Measurements from ENCODE around the gene ABCC8.
"Not testable (repeated sequence)": the region's sequence is repeated elsewhere in the genome, so short reads cannot be mapped to it uniquely, and the experiment has no call there.

ABCC8 gene

DNA sequence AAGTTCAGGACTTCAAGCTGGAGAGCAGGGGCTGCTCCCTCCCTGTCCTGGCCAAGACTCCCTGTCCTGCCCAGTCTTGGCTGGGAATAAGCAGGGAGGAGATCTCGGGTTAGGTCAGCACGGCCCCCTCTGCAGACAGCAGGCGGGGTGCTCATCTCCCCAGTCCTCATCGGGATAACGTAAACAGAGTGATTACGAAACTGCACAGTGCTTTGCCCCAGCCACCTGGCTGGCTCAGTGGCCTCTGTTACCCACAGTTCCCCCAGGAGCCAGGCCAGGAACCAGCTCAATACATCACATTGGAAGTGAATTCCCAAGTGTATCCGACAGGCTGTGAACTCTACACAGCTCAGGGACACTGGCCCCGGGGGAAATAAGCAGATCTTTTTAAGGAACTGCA is 45.5 kb downstream of the ABCC8 start:
- DNase-seq (ENCODE audit: low read depth in 2 of 3, low spot score in 2 of 3) = no peak

DNA sequence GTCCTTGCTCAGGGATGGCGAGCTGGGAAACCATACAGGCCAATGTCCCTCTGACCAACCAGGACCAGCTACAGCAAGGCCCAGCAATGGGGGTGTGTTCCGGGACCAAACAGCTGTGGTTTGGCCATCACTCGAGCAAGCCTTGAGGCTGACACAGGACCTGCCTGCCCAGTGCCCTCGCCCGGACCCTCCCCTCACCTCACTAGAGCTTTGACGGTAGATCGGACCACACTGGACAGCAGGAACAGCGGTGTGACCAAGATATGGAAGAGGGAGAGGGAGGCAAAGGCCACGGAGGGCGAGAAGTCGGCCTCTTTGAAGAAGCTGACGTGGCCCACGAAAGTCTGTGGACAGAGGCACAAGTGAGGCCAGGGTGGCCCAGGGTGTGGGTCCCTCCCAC is 46.0 kb downstream of the ABCC8 start:
- DNase-seq (ENCODE audit: low read depth in 2 of 3, low spot score in 2 of 3) = no peak

DNA sequence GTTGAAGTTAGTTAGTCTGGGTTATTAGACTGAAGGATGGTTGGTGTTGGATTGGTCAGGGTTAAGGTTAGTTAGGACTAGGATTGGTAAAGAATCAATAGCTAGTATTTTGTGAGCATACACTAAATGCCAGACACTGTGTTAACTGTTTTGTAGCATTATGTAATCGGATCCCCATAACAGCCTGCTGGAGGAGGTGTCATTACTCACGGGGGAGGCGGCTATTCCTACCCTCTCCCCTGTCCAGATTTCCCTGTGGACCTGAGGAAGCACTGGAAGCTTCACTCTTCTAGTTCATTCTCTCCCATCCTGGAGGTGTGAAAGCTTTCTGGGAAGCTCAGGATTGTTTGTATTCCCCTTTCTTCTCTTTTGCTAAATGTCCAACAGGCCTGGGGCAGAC is 47.7 kb downstream of the ABCC8 start:
- no peak for DNase-seq (ENCODE audit: low read depth in 2 of 3, low spot score in 2 of 3)

DNA sequence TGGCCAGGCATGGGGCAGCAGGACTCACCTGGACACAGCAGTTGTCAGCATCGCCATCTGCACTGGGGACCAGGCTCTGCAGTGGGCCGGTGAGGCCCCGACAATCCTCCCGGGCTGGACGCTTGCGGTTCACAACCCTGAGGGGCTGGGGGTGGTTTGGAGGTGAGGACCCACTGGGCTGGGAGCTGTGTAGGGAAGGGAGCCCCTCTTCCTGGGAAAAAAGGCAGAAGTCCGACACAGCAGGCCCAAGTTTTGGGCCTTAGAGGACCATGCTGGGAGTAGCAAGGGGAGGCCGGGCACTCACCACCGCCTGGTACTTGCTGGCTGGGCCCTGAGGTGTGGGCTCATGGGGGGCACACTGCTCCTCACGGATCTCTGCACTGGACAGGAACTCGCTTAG is 48.4 kb downstream of the ABCC8 start:
- no peak for DNase-seq (ENCODE audit: low read depth in 2 of 3, low spot score in 2 of 3)

DNA sequence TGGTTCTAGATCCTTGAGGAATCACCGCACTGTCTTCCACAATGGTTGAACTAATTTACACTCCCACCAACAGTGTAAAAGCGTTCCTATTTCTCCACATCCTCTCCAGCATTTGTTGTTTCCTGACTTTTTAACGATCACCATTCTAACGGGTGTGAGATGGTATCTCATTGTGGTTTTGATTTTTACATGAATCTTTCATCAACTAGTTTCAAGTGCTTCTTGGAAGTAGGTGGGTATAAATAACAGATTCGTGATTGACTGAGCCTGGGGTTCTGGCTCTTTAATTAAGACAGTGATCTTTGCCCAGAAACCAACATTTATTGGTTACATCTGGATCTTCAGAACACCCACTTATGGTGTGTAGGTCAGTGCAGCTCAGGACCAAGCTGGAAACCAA is 50.4 kb downstream of the ABCC8 start:
- DNase-seq (ENCODE audit: low read depth in 2 of 3, low spot score in 2 of 3) = not testable (repeated sequence)

DNA sequence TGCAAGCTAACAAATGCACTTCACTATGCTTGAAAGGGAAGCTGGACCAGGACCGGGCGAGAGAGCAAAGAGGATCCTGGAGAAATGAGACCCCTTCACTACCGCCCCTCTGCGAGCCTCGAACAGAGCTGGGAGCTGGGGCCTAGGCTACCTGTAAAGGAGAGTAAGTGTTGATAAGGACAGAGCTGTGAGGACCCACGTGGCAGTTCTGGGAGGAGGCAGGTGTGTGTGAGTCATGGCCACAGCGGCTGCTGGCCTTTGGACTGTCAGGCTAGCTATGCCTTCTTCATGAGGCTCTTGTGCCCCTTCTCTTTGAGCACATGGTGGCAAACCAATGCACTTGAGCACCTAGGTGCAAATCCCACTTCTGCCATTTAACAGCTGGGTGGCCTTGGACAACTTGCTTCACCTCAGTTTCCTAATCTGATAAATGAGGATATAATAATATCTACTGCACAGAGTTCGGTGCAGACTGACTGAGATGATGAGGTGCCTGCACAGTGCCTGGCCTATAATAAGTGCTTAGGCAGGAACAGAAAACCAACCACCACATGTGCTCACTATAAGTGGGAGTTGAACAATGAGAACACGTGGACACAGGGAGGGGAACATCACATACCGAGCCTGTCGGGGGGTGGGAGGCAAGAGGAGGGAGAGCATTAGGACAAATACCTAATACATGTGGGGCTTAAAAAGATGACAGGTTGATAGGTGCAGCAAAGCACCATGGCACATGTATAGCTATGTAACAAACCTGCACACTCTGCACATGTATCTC is 52.9 kb downstream of the ABCC8 start:
- no peak for DNase-seq (ENCODE audit: low read depth in 2 of 3, low spot score in 2 of 3)

DNA sequence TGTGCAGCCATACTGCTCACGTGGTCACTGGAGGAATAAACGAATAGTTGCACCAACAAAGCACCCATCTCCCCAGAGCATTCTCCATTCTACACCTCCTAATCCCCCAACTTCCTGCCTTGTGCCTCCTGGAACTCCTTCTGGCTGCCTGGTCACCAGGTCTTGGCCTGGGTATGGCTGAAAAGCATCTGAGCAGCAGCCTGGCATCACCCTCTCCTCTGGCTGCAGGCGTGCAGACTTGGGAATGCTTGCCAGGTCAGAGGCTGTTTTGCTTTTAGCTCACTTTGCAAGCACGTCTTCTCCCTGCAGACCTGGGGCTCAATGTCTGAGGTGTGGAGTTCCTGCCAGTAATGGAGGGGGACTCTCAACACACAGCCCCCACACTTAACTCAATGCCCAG is 54.9 kb downstream of the ABCC8 start:
- no peak for DNase-seq (ENCODE audit: low read depth in 2 of 3, low spot score in 2 of 3)

DNA sequence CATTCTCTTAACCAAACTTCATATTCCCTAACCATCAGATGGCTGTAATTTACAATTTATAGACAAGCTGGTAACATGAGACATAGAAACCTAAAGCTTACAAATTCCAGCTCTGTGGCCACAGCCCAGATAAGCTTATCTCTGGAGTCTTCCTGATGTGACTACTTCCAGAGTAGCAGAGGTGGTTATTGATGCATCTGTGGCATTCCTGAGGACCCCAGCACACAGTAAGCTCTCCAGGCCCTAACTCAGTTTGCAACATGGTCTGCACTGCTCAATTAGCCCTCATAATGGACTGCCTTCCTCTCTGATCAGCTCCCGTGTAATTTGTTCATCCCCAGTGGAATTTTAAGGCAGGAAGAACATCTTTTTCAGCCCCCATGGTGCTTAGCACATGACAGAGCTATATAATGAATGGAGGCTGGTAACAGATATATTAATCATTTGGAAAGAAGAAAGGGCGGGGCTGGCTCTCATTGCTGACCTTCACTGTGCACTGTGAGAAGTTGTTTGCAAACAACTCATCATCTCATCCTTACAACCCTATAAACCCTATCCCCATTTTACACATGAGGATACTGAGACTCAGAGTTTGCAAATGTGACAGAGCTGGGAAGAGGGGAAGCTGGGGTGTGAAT is 58.1 kb downstream of the ABCC8 start:
- DNase-seq (ENCODE audit: low read depth in 2 of 3, low spot score in 2 of 3) = no peak

DNA sequence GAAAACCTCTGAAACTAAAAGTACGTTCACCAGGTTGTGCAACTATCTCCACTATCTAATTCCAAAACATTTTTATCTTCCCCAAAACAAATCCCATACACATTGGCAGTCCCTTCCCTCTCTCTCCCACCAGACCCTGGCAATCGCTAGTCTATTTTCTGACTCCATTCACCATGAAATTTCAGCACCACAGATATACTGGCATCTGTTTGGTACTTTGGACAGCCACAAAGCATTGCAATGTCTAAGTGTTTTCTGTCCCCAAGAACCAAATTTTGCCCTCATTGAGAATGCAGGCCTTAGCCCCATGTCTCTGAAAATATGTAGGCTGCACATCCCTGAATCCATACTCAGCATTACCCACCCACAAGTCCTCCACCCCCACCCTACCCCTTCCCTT is 60.2 kb downstream of the ABCC8 start:
- DNase-seq (ENCODE audit: low read depth in 2 of 3, low spot score in 2 of 3) = no peak

DNA sequence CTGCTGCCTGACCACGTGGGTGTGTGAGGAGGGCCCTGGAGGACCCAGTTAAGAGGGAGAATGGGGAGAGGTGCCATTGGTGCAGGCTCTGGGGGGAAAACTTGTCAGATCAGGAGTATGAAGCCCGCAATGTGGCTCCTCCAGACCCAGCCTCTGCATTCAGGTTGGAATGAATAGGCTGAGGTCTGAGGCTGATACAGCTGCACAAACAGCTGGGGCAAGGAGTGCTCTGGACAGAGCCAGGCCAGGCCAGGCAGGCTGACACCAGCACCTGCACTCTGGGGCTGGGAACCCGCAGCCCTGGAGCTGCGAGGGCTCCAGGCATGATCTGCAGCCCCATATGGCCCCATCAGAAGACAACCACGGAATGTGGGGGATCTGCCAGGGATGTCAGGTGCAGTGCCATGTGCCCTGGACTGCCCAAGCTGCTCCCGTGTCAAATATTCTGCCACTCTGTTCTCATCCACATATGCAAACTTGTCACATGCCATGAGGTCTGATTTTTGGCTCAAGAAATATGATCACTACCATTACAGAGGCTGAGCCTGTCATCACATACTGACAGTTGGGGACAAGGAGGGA is 61.0 kb downstream of the ABCC8 start:
- DNase-seq (ENCODE audit: low read depth in 2 of 3, low spot score in 2 of 3) = no peak

DNA sequence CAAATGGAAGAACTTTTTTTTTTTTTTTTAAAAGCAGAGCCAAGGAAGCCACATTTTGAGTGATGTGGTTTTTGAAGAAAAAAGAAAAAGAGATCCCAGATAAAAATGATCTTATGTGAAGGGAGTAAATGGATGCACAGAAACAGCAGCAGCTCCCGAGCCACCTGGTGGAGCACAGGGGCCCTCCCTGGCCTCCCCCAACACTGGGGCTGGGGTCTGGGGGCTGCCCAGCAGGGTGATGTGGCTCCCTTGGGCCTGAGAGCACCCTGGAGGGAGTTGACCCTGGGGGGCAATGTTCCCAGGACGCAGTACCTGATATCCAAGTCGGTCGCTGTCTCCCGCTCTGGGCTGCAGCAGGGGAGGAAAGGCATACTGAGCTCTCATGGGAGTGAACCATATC is 61.7 kb downstream of the ABCC8 start:
- DNase-seq (ENCODE audit: low read depth in 2 of 3, low spot score in 2 of 3) = no peak

DNA sequence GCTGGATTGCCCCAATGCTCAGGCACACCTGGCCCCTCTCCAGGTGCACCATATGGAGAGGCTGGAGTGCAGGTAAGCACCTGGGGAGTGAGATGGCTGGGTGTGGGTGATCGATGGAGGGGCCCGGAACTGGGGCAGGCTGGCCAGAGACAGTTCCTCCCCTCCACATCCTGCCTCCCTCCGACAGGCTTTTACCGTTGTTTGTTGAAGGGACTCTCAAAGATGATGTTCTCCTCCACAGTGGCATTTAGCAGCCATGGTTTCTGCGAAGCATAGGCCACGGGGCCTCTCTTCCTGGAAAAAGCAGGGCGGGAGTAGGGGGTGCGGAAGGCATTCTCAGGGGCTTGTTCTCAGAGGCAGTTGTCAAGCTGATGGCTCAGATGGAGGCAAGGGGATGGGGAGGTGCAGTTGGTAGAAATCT is 62.3 kb downstream of the ABCC8 start:
- DNase-seq (ENCODE audit: low read depth in 2 of 3, low spot score in 2 of 3) = no peak

DNA sequence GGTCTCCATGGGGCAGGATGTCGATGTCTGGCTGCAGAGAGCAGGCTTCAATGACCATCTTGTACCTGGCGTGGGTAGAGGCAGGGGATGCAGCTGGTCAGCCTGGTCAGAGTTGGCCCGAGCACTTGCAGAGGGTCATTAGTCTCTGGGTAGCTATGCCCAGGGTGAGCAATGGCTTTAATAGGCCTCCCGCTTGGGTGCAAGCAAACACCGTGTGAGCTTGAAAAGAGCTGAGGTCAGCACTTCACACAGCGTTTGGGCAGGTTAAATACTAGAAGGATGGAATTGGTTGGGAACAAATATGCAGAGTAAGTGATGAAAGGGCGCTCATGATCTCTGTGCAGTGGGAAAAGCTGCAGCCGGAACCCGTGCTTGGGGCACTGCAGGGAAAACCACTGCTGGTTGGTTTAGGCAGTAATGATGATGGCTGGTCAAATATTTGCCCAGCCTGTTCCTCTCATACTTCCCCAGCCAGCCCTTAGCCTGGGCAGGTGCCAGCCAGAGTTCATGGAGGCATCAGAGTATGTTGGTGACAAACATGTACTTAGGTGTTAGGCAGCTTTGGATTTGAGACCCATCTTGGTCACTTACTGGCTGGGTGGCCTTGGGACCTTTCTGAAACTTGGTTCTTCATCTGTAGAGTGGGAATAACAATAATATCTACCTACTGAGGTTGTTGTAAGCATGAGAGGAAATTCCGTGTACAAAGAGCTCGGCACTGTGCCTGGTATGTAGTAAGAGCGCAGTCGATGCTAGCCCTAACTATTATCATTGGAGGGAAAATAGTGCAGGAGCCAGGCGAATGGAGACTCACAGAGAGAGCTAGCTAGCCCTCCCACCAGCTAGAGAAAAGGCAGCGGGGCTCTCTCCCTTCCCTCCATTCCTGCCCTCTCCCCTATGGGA is 63.0 kb downstream of the ABCC8 start:
- DNase-seq (ENCODE audit: low read depth in 2 of 3, low spot score in 2 of 3) = no peak

DNA sequence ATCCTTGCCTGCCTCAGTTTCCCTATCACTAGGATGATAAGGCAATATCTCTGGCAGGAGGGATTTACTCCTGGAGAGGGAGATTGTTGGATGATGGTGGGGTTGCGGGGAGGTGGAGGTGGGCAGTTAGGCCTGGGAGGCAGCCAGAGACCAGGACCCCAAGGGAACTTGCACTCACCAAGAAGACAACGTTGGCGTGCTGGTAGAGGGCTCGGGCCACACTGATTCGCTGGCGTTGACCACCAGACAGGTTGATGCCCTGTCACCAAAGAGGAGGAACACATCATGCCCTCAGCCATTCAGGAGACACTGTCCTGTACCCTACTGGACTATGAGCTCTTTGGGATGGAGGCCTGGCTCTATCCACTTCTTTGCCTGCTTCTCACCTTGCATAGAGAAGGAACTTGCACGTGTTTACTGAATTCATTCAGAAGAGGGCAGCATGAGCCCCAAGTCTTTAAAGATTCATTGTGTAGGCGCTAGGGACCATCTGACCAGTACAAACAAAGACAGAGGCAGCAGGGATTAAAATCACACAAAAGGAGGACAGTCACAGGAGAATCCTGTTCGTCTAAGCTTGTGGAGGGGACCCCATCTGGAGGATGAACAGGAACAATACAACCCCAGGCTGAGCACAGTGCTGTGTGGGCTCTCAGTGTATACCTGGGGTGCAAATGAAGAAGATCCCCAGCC is 64.0 kb downstream of the ABCC8 start:
- no peak for DNase-seq (ENCODE audit: low read depth in 2 of 3, low spot score in 2 of 3)

DNA sequence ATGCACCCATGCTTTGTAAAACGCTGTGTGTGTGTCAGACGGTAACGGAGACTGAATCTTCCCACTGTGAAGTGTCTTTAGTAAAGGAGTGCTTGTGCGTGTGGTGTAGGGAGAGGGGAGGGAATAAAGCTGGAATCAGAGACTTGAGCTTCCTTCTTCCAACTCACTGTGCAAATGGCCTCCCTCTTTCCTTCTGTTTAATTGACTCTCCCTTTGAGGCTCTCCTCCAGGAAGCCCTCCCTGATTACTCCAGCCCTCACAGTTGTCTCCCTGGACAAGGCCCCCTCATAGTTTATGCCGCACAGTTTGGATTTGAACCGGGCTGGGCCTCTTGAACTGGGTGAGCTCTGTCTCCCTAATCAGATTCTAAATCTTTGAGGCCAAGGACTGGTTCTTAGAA is 65.2 kb downstream of the ABCC8 start:
- no peak for DNase-seq (ENCODE audit: low read depth in 2 of 3, low spot score in 2 of 3)

DNA sequence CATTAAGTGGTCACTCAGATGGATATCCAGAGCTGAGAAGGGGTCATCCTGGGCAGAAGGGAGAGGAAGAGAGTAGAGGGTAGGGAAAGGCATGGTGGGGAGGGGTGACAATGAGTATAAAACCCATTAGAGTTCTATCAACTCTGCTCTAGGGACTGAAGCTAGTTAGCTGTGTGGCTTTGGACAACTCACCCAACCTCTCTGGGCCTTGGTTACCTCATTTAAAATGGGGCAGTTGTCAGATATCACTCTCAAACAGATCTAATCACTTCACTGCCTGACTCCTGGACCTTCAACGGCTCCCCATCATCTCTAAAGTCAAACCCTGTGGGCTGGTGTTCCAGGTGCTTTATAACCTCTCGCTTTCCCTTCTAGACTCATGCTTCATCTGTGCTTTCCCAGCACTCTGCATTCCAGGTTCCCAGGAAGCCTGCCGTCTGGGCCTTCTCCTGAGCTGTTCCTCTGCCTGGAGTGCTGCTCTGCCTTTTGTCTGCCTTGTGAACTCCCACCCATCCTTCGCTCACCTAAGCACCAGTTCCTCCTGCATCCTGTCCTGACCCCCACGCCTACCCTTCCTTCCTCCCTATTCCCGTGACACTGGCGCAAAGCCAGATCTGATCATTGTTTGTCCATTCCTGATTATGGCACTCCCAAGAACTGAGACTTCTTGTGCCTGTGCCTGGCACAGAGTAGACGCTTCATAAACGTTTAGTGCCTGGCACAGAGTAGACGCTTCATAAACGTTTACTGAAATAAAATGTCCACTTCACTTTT is 65.9 kb downstream of the ABCC8 start:
- no peak for DNase-seq (ENCODE audit: low read depth in 2 of 3, low spot score in 2 of 3)

DNA sequence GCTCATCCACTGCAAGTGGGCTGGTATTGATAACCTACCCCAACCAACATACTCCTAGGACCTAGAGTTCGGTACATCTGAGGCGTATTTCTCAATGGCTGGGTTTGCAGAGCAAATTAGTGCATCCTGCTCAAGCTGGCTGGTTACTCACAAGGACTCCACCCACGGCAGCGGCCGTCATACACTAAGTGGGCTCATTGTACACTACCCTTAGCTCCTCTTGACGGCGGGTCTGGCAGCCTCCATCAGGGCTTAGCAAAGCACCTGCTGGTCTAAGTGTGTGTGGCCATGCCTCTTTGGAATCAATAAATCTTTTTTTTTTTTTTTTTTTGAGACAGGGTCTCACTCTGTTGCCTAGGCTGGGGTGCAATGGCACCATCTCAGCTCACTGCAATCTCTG is 68.0 kb downstream of the ABCC8 start:
- no peak for DNase-seq (ENCODE audit: low read depth in 2 of 3, low spot score in 2 of 3)

DNA sequence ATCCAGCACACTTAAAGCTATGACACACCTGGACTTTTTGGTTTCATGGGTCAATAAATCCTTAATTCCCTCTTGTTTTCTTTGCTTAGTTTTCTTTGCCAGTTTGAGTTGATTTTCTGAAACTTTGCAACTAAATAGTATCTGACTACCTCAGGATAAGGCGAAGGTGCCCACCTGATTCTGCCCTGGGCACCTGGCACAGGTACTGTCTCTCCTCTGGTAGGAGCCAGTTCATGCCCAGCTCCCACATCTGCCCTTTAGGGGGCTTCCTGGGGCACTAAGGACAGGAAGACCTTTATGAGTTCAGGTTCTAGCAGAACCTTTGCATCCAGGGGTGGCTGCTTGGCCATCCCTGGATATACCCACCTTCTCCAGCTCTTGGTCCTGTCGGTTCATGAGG is 68.6 kb downstream of the ABCC8 start:
- no peak for DNase-seq (ENCODE audit: low read depth in 2 of 3, low spot score in 2 of 3)

DNA sequence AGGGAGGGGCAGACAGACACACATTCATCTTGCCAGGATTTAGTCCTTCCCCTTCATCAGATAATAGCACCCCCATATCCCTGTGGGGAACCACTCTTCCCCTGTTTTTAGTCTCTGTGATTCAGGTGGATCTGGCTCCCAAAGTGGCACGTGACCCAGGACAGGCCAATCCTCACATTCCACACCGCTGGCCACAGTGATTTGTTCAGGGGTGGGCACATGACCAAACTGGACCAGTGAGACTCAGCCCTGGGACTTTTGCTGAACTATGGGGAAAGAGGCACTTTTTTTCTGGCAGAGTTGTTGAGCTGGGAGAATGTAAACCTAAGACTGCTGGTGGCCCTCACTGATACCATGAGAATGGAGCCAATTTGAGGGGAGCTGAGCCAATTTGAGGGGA is 69.1 kb downstream of the ABCC8 start:
- DNase-seq (ENCODE audit: low read depth in 2 of 3, low spot score in 2 of 3) = no peak

DNA sequence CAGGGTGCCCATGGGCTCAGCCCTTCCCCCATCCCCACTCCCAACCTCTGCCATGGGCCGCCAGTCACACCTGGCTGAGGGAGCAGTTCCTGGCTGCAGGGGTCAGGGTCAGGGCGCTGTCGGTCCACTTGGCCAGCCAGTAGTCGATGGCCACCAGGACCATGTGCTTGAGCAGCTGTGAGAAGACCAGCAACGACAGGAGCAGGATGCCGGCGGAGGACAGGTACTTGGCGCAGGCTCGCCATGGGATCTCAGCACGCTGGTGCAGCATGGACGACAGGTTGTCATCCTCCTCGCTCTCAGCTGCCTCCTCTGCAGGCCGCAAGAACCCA is 69.9 kb downstream of the ABCC8 start:
- no peak for DNase-seq (ENCODE audit: low read depth in 2 of 3, low spot score in 2 of 3)

Data from activated CD8-positive, alpha-beta memory T cell treated with anti-CD3 and anti-CD28 coated beads for 48 hours (primary cell).